B cell (primary cell): ENCODE measurements around the gene ERI3. TPM values are rescaled to one million over a fixed set of nuclear protein-coding genes. Genes with fewer than 3 reads are reported as not detected.

Source experiments
- ATAC-seq: fragments of 200-7000 bp; cut with Tn5 transposase; one replicate; pipeline ENCODE4 v1.10.0; 2021; ENCODE audit warnings: low read depth, mild to moderate bottlenecking, moderate number of reproducible peaks, moderate library complexity
- CTCF ChIA-PET: fragments of 350-600 bp; sonication (Branson Sonifier 250); formaldehyde crosslinking; loops from one replicate; lab custom pipeline; 2021; ENCODE audit warnings: antibody characterized with exemption, inconsistent platforms; lab: Charles Lee
- POLR2A ChIA-PET: fragments of 350-600 bp; sonication (Branson Sonifier 250); formaldehyde crosslinking; loops from one replicate; lab custom pipeline; 2021; ENCODE audit warnings: antibody characterized with exemption; lab: Charles Lee
- DNase-seq: peaks from one replicate; pipeline ENCODE4 v3.0.0; 2013
- H2AFZ ChIP-seq: 2 replicates; pipeline ENCODE4 v1.6.1; 2012; ENCODE audit warnings: mild to moderate bottlenecking, low read depth, low read length; ENCODE audit not compliant: insufficient read depth, poor library complexity, severe bottlenecking
- H3K27ac ChIP-seq, 2 donors: 1 replicate in 1 of 2; 2 replicates in 1 of 2; pipeline ENCODE4 v1.5.1; 2012 to 2013; ENCODE audit warnings: low read length in 2 of 2, mild to moderate bottlenecking in 2 of 2, moderate library complexity in 1 of 2
- H3K27me3 ChIP-seq, 4 experiments: fragments of 200-600 bp in 1 of 4; sonication (generic) in 1 of 4; replicated peaks in 1 of 4; 1 replicate in 2 of 4; 2 replicates in 2 of 4; pipeline versions ENCODE4 v1.6.1 to v1.7.0; 2013 to 2016; ENCODE audit warnings: low read length in 3 of 4, mild to moderate bottlenecking in 2 of 4, mixed read lengths in 1 of 4, moderate library complexity in 1 of 4; ENCODE audit not compliant: insufficient read depth in 4 of 4, control insufficient read depth in 3 of 4; ENCODE audit errors: control extremely low read depth in 1 of 4
- H3K36me3 ChIP-seq, 2 experiments: replicated peaks in 1 of 2; 1 replicate in 1 of 2; 2 replicates in 1 of 2; pipeline versions ENCODE4 v1.6.1 to v1.7.1; 2013; ENCODE audit warnings: low read length in 1 of 2; ENCODE audit not compliant: insufficient read depth in 2 of 2, control insufficient read depth in 1 of 2; ENCODE audit errors: control extremely low read depth in 1 of 2, extremely low read depth in 1 of 2
- H3K4me1 ChIP-seq, 2 donors: fragments of 200-600 bp in 1 of 2; sonication (generic) in 1 of 2; 1 replicate in 1 of 2; 2 replicates in 1 of 2; pipeline versions ENCODE4 v1.5.1 to v1.6.1; 2013 to 2017; ENCODE audit warnings: low read length in 2 of 2; ENCODE audit not compliant: control insufficient read depth in 2 of 2, insufficient read depth in 2 of 2
- H3K4me2 ChIP-seq: replicated peaks from 2 replicates; pipeline ENCODE3; 2012; ENCODE audit warnings: mild to moderate bottlenecking, low read depth, low read length; ENCODE audit not compliant: poor library complexity, severe bottlenecking
- H3K4me3 ChIP-seq, 5 experiments: fragments of 200-600 bp in 1 of 5; sonication (generic) in 1 of 5; 1 replicate in 3 of 5; 2 replicates in 2 of 5; pipeline versions ENCODE4 v1.5.1 to v1.7.0; 2011 to 2016; ENCODE audit warnings: low read length in 4 of 5, mild to moderate bottlenecking in 4 of 5, low read depth in 2 of 5, control low read depth in 1 of 5, moderate library complexity in 1 of 5; ENCODE audit not compliant: insufficient read depth in 1 of 5; ENCODE audit errors: control extremely low read depth in 1 of 5, extremely low read depth in 1 of 5
- H3K79me2 ChIP-seq: fragments of 200-600 bp; sonication (generic); one replicate; pipeline ENCODE4 v1.6.0; 2016; ENCODE audit warnings: low read length; ENCODE audit not compliant: control insufficient read depth, insufficient read depth
- H3K9ac ChIP-seq: fragments of 200-600 bp; sonication (generic); 2 replicates; pipeline ENCODE4 v1.6.1; 2017; ENCODE audit warnings: mild to moderate bottlenecking, low read length, moderate library complexity
- H3K9me3 ChIP-seq, 3 donors: one replicate each; pipeline versions ENCODE4 v1.6.1 to v1.7.1; 2013; ENCODE audit warnings: low read length in 2 of 3; ENCODE audit not compliant: control insufficient read depth in 2 of 3, insufficient read depth in 1 of 3; ENCODE audit errors: control extremely low read depth in 1 of 3
- H4K20me1 ChIP-seq: 2 replicates; pipeline ENCODE4 v1.6.0; 2012; ENCODE audit warnings: mild to moderate bottlenecking, low read length; ENCODE audit not compliant: insufficient read depth, control insufficient read depth, poor library complexity, severe bottlenecking
- H3K27ac Mint-ChIP-seq: one replicate; pipeline ENCODE4 v1.8.0; 2021; ENCODE audit warnings: mixed read lengths
- H3K27me3 Mint-ChIP-seq: one replicate; pipeline ENCODE4 v1.8.0; 2021; ENCODE audit warnings: mixed read lengths
- H3K4me1 Mint-ChIP-seq: one replicate; pipeline ENCODE4 v1.8.0; 2021; ENCODE audit warnings: mixed read lengths
- H3K4me3 Mint-ChIP-seq: one replicate; pipeline ENCODE4 v1.8.0; 2021; ENCODE audit warnings: mixed read lengths
- H3K9me3 Mint-ChIP-seq: one replicate; pipeline ENCODE4 v1.8.0; 2022; ENCODE audit warnings: mixed read lengths; ENCODE audit not compliant: insufficient read depth
- CTCF ChIP-seq: fragments of 200-600 bp; IDR thresholded peaks from one replicate; pipeline ENCODE4 v1.8.0; 2022; ENCODE audit warnings: antibody characterized with exemption, mild to moderate bottlenecking
- EZH2 ChIP-seq: IDR thresholded peaks from 2 replicates; pipeline ENCODE4 v1.6.1; 2012; ENCODE audit warnings: borderline replicate concordance, low read depth, mild to moderate bottlenecking, moderate library complexity, low read length; ENCODE audit not compliant: insufficient read depth, poor library complexity, severe bottlenecking
- WGBS: methylation state at CpG from one replicate; pipeline ENCODE4 v1.1.5; 2013; ENCODE audit warnings: missing lambda C conversion rate; ENCODE audit not compliant: insufficient coverage; 5-methylcytosine and 5-hydroxymethylcytosine counted together
- intact Hi-C: fragments of 100-400 bp; cut with micrococcal nuclease; formaldehyde crosslinking; loops from one replicate; pipeline ENCODE4 v1.10.0; 2022
- polyA plus RNA-seq: library from polyadenylated mRNA; depleted of rRNA; stranded (reverse); fragments of >200 nt; gene quantifications from 2 replicates; pipeline ENCODE4 v1.2.3, GENCODE V29; 2012
- total RNA-seq, 2 donors: library from RNA; stranded (reverse); fragments of 120-200 nt in 1 of 2; gene quantifications; 1 replicate in 1 of 2; 2 replicates in 1 of 2; pipeline versions ENCODE4 v1.2.3 to v1.2.4, GENCODE V29; 2013 to 2022

The ERI3 gene
- total and polyA plus RNA-seq, 2 donors (not counting 1 experiment from before 2014, with no cell fraction given), result 37.5 to 53.9 TPM

DNA sequence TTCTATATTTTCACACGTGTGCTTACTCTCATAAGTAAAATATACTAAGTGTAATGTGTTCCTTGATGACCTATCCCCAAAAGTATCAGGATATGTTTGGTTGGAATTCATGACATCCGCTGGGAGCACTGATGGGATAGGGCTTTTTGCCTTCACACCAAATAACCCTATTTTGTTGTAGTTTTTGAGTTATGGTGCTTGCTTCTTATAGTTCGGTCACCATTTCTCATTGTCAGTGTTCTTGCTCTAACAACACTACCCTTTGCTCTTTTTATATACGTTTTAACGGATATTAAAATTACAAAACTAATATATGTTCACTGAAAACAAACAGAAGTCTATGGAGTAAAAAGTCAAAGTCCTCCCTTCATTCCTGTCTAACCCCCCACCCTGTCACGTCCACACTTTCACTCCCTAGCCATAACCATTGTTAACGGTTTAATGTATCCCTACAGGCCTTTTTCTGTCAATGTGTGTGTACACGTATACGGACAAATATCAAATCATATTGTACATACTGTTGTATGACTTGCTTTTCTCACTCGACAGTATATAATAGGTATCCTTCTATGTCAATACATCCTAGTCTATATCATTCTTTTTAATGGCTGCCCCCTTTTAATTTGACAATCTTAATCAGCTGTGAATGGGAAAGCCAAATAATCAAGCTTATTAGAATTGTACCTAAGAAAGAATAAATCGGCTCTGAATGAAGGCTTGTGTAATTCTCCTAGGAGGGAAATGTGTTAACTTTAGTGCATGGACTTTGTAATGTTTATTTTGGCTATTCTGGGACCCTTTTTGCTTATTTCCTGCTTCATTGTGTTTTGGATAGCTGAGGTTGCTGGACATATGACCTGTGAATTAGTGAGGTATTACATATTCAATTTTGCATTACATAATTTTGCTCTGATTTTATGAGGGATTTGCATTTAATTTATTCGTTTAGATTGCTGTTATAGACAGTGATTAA lies 46.5 kb upstream of the ERI3 start:
- Mint-ChIP-seq H3K27ac (no peak overlapping the region), H3K27me3 (peaks cover 58% of the 10 kb centered on the region), H3K4me3 (no peak overlapping the region), H3K4me1 (peaks cover 19% of the 10 kb centered on the region), H3K9me3 (no peaks in the 10 kb centered on the region)
- POLR2A ChIA-PET, result no interaction called here
- Histone ChIP-seq H3K27ac (no peak overlapping the region), H3K9ac (no peak overlapping the region), H3K4me2 (no peak overlapping the region), H3K4me1 (peaks cover 17 to 20% of the 10 kb centered on the region in 2 donors), H3K4me3 (no peak overlapping the region), H4K20me1 (no peaks in the 10 kb centered on the region), H2AFZ (no peak overlapping the region), H3K9me3 (no peaks in the 10 kb centered on the region), H3K36me3 (no peaks in the 10 kb centered on the region), H3K27me3 (peaks cover 0 to 44% (median 32%) of the 10 kb centered on the region in 4 experiments), H3K79me2 (no peaks in the 10 kb centered on the region)
- intact Hi-C loops, result no loop called here
- no peak for ATAC-seq
- 83% methylated on average over 2 of the region's 12 CpGs for whole genome bisulfite sequencing
- CTCF ChIA-PET, result no interaction called here
- no peak for DNase-seq
- TF ChIP-seq CTCF, result no peak
- no peak for TF ChIP-seq EZH2

DNA sequence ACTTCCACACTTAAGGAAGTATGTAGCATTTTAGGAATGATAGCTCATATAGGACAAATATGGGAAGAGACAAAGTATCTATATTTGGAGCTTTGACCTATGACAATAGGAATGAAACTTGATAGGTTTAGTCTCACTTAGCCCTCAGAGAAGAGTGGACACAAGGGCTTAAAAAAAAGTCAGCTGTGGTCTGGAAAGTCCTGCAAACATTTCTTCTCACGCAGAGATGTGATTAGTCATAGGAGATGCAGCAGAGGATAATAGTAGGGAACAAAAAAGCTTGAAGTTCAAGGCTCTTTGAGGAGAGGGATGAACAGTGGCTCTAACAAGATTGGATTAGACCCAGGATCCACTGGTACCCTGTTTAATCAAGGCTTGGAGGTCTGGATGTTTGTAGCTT lies 35.2 kb upstream of the ERI3 start:
- WGBS, result 60% methylated on average over 1 of the region's 1 CpG

More for the DNA sequence above, 35.2 kb upstream of the ERI3 start:
- no peaks in the 10 kb centered on the region for H3K9me3 ChIP-seq
- no peaks in the 10 kb centered on the region for H3K79me2 ChIP-seq
- Mint-ChIP-seq H3K4me1 (no peaks in the 10 kb centered on the region), H3K27me3 (peaks cover 24% of the 10 kb centered on the region), H3K4me3 (no peak overlapping the region), H3K9me3 (no peaks in the 10 kb centered on the region), H3K27ac (no peak overlapping the region)
- no peak overlapping the region for H3K9ac ChIP-seq
- no peak overlapping the region for H3K4me2 ChIP-seq
- H3K4me3 ChIP-seq, result no peak overlapping the region
- H3K27ac ChIP-seq, result no peak overlapping the region
- no peak for DNase-seq
- H4K20me1 ChIP-seq, result no peaks in the 10 kb centered on the region
- H3K36me3 ChIP-seq, result no peaks in the 10 kb centered on the region
- TF ChIP-seq EZH2 (no peak), CTCF (no peak)
- H2AFZ ChIP-seq, result no peak overlapping the region
- ATAC-seq, result no peak
- H3K4me1 ChIP-seq, result no peaks in the 10 kb centered on the region
- intact Hi-C loops, result no loop called here
- peaks cover 0 to 16% (median 10%) of the 10 kb centered on the region in 4 experiments for H3K27me3 ChIP-seq
- POLR2A ChIA-PET, result no interaction called here
- CTCF ChIA-PET, result interaction anchor here (1.0 kb wide), 1 partner anchor 12 kb away, joined by 4 read pairs; no protein-coding TSS in a partner anchor
